GM19240 (cell line): Measurements from ENCODE around the gene SPARCL1.
"Not testable (repeated sequence)": the region's sequence is repeated elsewhere in the genome, so short reads cannot be mapped to it uniquely, and the experiment has no call there.

Experiments
- DNase-seq: peaks from one replicate; pipeline ENCODE4 v3.0.0; 2011; ENCODE audit warnings: low spot score; ENCODE audit not compliant: insufficient read length

Gene SPARCL1

GRCh38 chr4:87505862-87506261 lies 23.3 kb downstream of the SPARCL1 start:
- DNase-seq: no peak

GRCh38 chr4:87502580-87503238 lies 26.5 kb downstream of the SPARCL1 start:
- DNase-seq: no peak

- DNase-seq: no peak
These were observed 29.1 kb downstream of the SPARCL1 start for GRCh38 chr4:87500092-87500462.

GRCh38 chr4:87499403-87500091 lies 29.6 kb downstream of the SPARCL1 start:
- DNase-seq: peak; percentile 1

GRCh38 chr4:87498446-87498900 lies 30.7 kb downstream of the SPARCL1 start:
- DNase-seq: peak; percentile 1

- no peak for DNase-seq
These were observed 31.6 kb downstream of the SPARCL1 start for GRCh38 chr4:87497578-87497977.

GRCh38 chr4:87497159-87497558 lies 32.0 kb downstream of the SPARCL1 start:
- DNase-seq: no peak

- DNase-seq: no peak
These were observed 36.1 kb downstream of the SPARCL1 start for GRCh38 chr4:87493115-87493514.

- DNase-seq: not testable (repeated sequence)
These were observed 37.3 kb downstream of the SPARCL1 start for GRCh38 chr4:87491851-87492250.

GRCh38 chr4:87491436-87491835 lies 37.7 kb downstream of the SPARCL1 start:
- DNase-seq: no peak

- no peak for DNase-seq
These were observed 38.4 kb downstream of the SPARCL1 start for GRCh38 chr4:87490664-87491369.

GRCh38 chr4:87489678-87490077 lies 39.5 kb downstream of the SPARCL1 start:
- no peak for DNase-seq

- DNase-seq: not testable (repeated sequence)
These were observed 40.5 kb downstream of the SPARCL1 start for GRCh38 chr4:87488666-87489065.

GRCh38 chr4:87483247-87483646 lies 45.9 kb downstream of the SPARCL1 start:
- DNase-seq: not testable (repeated sequence)

GRCh38 chr4:87481377-87481776 lies 47.8 kb downstream of the SPARCL1 start:
- no peak for DNase-seq

GRCh38 chr4:87478732-87479250 lies 50.4 kb downstream of the SPARCL1 start:
- DNase-seq: no peak

GRCh38 chr4:87476934-87477333 lies 52.2 kb downstream of the SPARCL1 start:
- DNase-seq: no peak

- no peak for DNase-seq
These were observed 59.8 kb downstream of the SPARCL1 start for GRCh38 chr4:87469390-87469789.

- no peak for DNase-seq
These were observed 63.3 kb downstream of the SPARCL1 start for GRCh38 chr4:87465739-87466366.

- no peak for DNase-seq
These were observed 67.1 kb downstream of the SPARCL1 start for GRCh38 chr4:87462102-87462501.

- no peak for DNase-seq
These were observed 67.9 kb downstream of the SPARCL1 start for GRCh38 chr4:87461281-87461700.

GRCh38 chr4:87458913-87459312 lies 70.3 kb downstream of the SPARCL1 start:
- no peak for DNase-seq
